Kidney glomerular epithelial cell (primary cell): ENCODE results near the gene LRCH3.
A peak's percentile ranks its signal among the peaks of the same experiment; 100 is the strongest.

Experiments used
- DNase-seq: peaks from one replicate; lab custom pipeline; 2025; lab: John Stamatoyannopoulos, UW

The LRCH3 gene

GRCh38 chr3:197791892-197792647 lies 1.0 kb downstream of the LRCH3 start:
- peak; percentile 30 for DNase-seq

DNA sequence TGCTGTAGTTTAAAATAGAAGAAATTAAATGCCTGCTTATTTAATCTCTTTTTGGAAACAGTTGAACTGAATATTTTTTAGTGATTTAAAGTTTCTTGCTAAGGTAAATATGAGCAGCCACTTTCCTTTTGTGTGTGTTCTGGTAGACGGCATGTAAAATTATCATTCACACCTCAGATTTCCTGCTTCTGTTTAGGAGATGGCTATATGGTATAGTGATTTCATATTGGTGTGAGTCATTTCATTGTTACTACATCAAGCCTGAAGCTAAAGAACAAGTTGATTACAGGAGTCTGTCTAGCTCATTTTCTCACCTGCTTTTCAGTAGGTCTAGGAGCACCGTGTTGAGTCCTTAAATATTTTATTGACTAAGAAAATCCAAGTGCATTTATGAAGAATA lies 2.2 kb downstream of the LRCH3 start:
- no peak for DNase-seq

- no peak for DNase-seq
These were observed 3.1 kb downstream of the LRCH3 start for GRCh38 chr3:197794115-197794514.

- DNase-seq: no peak
These were observed 4.1 kb downstream of the LRCH3 start for GRCh38 chr3:197795200-197795599.

DNA sequence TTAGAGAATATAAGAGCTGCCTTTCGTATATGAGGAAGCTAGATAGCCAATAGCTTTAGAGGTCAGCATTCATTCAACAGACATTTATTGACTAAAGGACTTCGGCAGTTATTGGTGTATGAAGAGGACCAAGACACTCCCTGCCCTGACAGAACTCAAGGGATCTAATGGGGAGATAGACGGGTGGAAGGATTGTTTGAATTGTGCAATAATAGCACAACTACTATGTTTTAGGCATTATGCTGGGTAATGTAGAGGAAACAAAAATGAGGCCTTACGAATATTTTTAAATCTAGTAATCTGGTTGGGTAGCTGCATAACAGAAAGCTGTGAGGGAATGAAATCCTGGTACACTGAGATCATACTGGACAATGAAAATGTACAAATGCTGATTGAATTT lies 5.0 kb downstream of the LRCH3 start:
- DNase-seq: no peak

DNA sequence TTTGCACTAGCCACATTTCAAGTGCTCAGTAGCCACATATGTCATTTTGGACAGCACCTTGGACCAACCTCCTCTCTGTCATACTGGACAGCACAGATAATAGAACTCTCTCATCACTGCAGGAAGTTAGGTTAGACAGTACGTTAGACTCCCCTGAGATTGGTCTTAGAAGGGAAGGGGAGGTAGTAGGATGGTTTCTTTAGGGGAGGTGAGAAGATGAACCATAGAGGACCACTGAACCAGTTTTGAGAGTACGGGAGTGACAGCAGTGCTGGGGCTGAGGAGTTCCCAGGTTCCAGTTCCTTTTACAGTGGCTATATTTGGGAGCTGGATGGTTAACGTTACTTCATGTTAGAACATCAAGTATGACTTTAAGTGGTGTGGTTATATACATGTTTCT lies 7.8 kb downstream of the LRCH3 start:
- DNase-seq: no peak

DNA sequence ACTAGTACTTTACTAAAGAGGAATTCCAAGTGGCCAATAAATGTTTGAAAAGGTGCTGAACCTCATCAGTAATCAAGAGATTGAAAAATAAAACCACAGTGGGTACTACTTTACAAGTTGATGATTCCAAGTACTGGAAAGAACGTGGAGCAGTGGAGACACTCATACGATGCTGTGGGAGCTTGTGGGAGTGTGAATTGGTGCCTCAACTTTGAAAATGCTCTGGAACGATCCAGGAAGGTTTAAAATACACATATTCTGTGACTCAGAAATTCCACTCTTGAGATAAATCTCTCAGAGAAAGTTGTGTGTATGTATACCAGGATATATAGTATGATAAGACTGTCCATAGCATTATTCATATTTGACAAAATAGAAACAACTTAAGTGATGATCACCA lies 9.3 kb downstream of the LRCH3 start:
- no peak for DNase-seq

DNA sequence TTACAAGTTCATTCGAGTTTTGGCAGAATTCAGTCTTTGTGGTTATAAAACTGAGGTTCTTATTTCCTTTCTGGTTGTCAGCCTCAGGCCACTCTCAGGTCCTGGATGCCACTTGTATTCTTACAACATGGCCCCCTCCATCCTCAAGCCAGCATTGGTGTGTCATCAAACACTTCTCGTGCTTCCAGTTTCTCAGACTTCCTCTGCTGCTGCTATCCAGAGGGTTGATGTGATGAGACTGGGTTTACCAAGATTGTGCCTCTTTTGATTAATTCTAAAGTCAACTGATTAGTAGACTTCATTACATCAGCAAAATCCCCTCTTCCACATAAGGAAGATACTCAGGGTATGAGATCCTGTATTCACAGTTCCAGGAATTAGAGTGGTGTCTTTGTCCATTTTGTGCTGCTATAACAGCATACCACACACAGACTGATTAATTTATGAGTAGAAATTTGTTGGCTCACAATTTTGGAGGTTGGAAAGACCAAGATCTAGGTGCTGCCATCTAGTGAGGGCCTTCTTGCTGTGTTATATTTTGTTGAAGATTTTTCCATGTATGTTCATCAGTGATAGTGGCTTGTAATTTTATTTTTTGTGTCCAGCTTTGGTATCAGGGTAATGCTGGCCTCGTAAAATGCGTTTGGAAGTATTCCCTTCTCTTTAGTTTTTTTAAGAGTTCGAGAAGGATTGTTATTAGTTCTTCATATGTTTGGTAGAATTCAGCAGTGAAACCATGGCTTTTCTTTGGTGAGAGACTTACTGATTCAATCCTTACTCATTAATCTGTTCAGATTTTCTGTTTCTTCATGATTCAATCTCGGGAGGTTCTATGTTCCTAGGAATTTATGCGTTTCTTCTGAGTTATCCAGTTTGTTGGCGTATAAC lies 11.1 kb downstream of the LRCH3 start:
- DNase-seq: no peak

GRCh38 chr3:197802779-197803459 lies 11.9 kb downstream of the LRCH3 start:
- DNase-seq: no peak

- no peak for DNase-seq
These were observed 13.5 kb downstream of the LRCH3 start for GRCh38 chr3:197804511-197804910.

DNA sequence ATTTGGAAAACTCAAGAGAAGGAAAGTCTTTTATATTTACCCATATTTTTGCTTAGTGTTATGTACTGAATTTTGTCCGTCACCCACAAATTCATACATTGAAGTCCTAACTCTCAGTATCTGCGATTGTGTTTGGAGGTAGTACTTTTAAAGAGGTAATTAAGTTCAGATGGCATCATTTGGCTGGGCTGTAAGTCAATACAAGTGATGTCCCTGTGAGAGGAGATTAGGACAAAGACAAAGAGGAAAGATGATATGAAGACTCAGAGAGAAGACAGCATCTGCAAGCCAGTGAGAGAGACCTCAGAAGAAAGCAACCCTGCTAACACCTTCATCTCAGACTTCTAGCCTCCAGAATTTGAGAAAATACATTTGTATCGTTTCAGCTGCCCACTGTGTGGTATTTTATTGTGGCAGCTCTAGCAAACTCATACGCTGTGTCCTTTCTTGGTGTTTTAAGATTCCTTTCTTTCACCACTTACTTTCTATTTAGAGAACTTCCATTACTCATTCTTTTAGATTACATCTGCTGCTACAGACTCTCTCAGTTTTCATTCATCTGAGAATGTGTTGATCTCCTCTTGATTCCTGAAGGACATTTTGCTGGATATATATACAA lies 17.0 kb downstream of the LRCH3 start:
- no peak for DNase-seq

GRCh38 chr3:197809356-197810020 lies 18.4 kb downstream of the LRCH3 start:
- peak; percentile 35 for DNase-seq

DNA sequence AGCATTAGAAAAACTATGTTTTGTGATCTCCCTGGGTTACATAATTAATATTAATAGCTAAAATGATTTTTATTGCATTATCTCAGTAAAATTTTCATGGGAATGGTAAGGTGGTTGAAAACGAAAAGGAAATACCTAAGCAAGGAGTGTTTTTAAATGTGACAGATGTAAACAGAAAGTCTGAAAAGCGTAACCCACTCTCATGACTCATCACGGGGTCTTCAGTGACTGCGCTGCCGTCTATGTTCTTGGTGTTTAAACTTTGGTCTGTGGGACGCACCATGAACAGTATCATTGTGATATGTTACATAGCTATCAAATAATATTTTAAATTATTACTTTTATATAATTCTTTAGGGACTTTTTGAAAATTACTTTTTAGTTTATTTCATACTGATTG lies 19.8 kb downstream of the LRCH3 start:
- no peak for DNase-seq

DNA sequence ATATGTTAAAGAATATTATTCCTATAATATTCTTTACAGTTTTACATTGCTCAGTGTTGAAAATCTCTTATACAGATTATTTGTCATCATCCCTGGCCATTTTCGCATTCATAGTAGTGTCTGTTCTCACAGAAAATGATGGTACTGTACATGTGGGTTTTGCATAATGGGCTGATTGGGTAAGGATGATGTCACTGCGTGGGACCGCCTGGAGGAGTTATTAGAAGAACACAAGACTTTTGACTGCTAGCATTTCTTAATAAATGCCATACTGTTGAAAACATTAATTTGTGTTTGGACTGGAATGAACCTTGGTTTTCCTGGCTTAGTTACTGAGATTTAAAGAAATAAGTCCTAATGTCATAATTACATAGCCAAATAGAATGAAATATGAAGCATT lies 20.3 kb downstream of the LRCH3 start:
- peak; percentile 85 for DNase-seq

DNA sequence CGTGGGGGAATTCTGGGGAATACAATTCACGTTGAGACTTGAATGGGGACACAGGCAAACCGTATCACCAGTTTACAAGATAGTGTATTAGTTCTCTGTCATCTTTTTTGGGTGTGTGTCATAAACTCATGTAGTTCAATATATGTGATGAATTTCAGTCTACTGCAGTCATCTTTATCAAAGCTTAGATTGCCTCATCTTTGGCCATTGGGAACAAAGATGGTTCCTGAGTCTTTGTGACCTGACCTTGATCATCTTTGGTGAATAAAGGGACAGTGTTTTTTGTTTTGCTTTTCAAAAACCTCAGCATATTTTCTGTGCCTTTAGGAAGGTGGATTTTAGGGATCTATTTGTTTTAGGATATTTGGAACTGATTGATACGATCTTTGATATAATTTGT lies 23.3 kb downstream of the LRCH3 start:
- DNase-seq: no peak

GRCh38 chr3:197820550-197821335 lies 29.7 kb downstream of the LRCH3 start:
- DNase-seq: peak; percentile 37

GRCh38 chr3:197829397-197830045 lies 38.5 kb downstream of the LRCH3 start:
- DNase-seq: no peak

GRCh38 chr3:197830308-197830966 lies 39.4 kb downstream of the LRCH3 start:
- no peak for DNase-seq

- no peak for DNase-seq
These were observed 39.9 kb downstream of the LRCH3 start for GRCh38 chr3:197830967-197831313.
